HepG2 (cell line): Measurements from ENCODE around the gene ASB3. TPM values are rescaled to one million over a fixed set of nuclear protein-coding genes. Genes with fewer than 3 reads are reported as not detected.
A peak's percentile ranks its signal among the peaks of the same experiment; 100 is the strongest.

Experiments
- CBFB ChIP-seq: sonication (generic); formaldehyde crosslinking; IDR thresholded peaks from 2 replicates; pipeline ENCODE4 v1.4.0; 2020; ENCODE audit warnings: missing genetic modification reagents
- GZF1 ChIP-seq: sonication (generic); formaldehyde crosslinking; IDR thresholded peaks from 2 replicates; pipeline ENCODE4 v1.5.1; 2020; ENCODE audit warnings: mild to moderate bottlenecking, missing genetic modification reagents
- KAT7 ChIP-seq: IDR thresholded peaks from 2 replicates; pipeline ENCODE4 v1.6.1; 2018; ENCODE audit warnings: borderline replicate concordance, missing compliant biosample characterization
- POLR2G ChIP-seq: fragments of 200-400 bp; formaldehyde crosslinking; IDR thresholded peaks from 2 replicates; pipeline ENCODE4 v1.6.1; 2018; ENCODE audit warnings: mild to moderate bottlenecking, low read depth, low read length, moderate library complexity
- RARA ChIP-seq: IDR thresholded peaks from 2 replicates; pipeline ENCODE4 v1.6.1; 2016; ENCODE audit warnings: missing genetic modification reagents, missing compliant biosample characterization
- SNAPC2 ChIP-seq: sonication (generic); formaldehyde crosslinking; IDR thresholded peaks from 2 replicates; pipeline ENCODE4 v1.8.1; 2022; ENCODE audit warnings: mild to moderate bottlenecking, missing genetic modification reagents
- STAT5B ChIP-seq: sonication (generic); formaldehyde crosslinking; IDR thresholded peaks from 2 replicates; pipeline ENCODE4 v1.4.0; 2020; ENCODE audit warnings: missing genetic modification reagents
- ZBTB38 ChIP-seq: sonication (generic); formaldehyde crosslinking; IDR thresholded peaks from 2 replicates; pipeline ENCODE4 v1.5.1; 2020; ENCODE audit warnings: mild to moderate bottlenecking, missing genetic modification reagents
- ZFP1 ChIP-seq: IDR thresholded peaks from 2 replicates; pipeline ENCODE4 v1.6.1; 2016
- ZNF101 ChIP-seq: sonication (generic); formaldehyde crosslinking; IDR thresholded peaks from 2 replicates; pipeline ENCODE4 v1.4.0; 2020; ENCODE audit warnings: mild to moderate bottlenecking, low read depth, missing genetic modification reagents, borderline replicate concordance
- ZNF207 ChIP-seq: fragments of 450-650 bp; IDR thresholded peaks from 2 replicates; pipeline ENCODE4 v1.6.1; 2016; ENCODE audit warnings: antibody characterized with exemption, borderline replicate concordance
- ZNF33B ChIP-seq: sonication (generic); formaldehyde crosslinking; IDR thresholded peaks from 2 replicates; pipeline ENCODE4 v1.5.1; 2020; ENCODE audit warnings: mild to moderate bottlenecking, missing genetic modification reagents
- ZNF343 ChIP-seq: sonication (generic); formaldehyde crosslinking; IDR thresholded peaks from 2 replicates; pipeline ENCODE4 v1.4.0; 2020; ENCODE audit warnings: mild to moderate bottlenecking, missing genetic modification reagents
- ZNF607 ChIP-seq: sonication (generic); formaldehyde crosslinking; IDR thresholded peaks from 2 replicates; pipeline ENCODE4 v1.5.1; 2020; ENCODE audit warnings: missing genetic modification reagents, mild to moderate bottlenecking, borderline replicate concordance
- ZNF790 ChIP-seq: sonication (generic); formaldehyde crosslinking; IDR thresholded peaks from 2 replicates; pipeline ENCODE4 v1.8.0; 2022; ENCODE audit warnings: missing genetic modification reagents, mild to moderate bottlenecking, borderline replicate concordance
- polyA plus RNA-seq, 8 experiments: library from polyadenylated mRNA; depleted of rRNA in 3 of 8; stranded (reverse) in 7 of 8; unstranded in 1 of 8; fragments of >200 nt; fragmentation: Illumina TruSeq in 4 of 8; extraction: Trizol in 4 of 8; gene quantifications; 2 replicates each; pipeline versions ENCODE4 v1.2.1 to v1.2.3, GENCODE V29; 2011 to 2016; ENCODE audit warnings: low read depth in 4 of 8, missing spikeins in 1 of 8, mixed read lengths in 1 of 8; ENCODE audit not compliant: insufficient read depth in 1 of 8
- total RNA-seq, 5 experiments: library from RNA; depleted of rRNA; stranded (reverse); fragments of >200 nt; fragmentation: Illumina TruSeq; extraction: Trizol; gene quantifications; 2 replicates each; pipeline ENCODE4 v1.2.3, GENCODE V29; 2016; ENCODE audit warnings: low read depth in 1 of 5
- TF ChIP-seq, protein P1 (sequence below): sonication (generic); formaldehyde crosslinking; IDR thresholded peaks from 2 replicates; pipeline ENCODE4 v1.5.0; 2020; ENCODE audit warnings: missing genetic modification reagents
- TF ChIP-seq, protein P2 (sequence below): sonication (generic); formaldehyde crosslinking; IDR thresholded peaks from 2 replicates; pipeline ENCODE4 v1.4.0; 2020; ENCODE audit warnings: missing genetic modification reagents, borderline replicate concordance
- TF ChIP-seq, protein P3 (sequence below): sonication (generic); formaldehyde crosslinking; IDR thresholded peaks from 2 replicates; pipeline ENCODE4 v1.8.1; 2022; ENCODE audit warnings: low read depth, mild to moderate bottlenecking, missing genetic modification reagents
- TF ChIP-seq, protein P4 (sequence below): sonication (generic); formaldehyde crosslinking; IDR thresholded peaks from 2 replicates; pipeline ENCODE4 v1.4.0; 2020; ENCODE audit warnings: missing genetic modification reagents

ASB3 gene
- total and polyA plus RNA-seq, 2 of the 13 experiments (the other 11 are each of a cell fraction or from before 2014, with no cell fraction given), result 40.1 to 41.8 TPM

DNA sequence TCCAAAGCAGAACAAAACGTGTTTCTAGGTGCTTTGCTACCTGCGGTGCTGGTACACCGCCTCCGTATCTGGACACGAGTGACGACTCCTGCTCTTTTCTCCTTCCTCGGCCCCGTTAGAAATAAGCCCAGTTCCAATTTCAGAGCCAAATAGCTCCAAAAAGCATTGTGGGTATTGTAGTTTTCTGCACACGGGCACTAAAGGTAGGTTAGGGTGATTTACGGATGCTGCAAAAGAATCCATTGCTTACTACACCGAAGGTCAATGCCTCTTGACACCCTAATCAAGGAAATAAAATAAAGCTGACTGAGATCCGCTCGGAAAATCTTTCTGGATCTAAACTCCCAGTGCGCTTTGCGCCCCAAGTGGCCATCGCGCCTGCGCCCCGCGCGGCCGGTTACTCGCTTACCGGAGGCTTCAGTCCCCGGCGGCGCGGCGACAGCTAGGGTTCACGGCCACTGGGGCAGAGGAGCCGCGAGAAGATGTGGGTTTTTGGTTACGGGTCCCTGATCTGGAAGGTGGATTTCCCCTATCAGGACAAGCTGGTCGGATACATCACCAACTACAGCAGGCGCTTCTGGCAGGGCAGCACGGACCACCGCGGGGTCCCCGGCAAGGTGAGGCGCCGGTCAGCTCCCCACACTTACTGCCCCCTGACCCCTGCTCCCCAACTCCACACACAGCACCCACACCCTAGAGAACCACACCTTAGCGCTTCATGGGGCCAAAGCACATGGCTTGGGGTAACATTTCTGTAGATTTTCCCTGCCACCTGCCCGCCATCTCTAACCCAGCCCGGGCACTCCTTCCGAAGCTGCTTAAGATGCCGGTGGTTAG lies 19.1 kb downstream of the ASB3 start, which contains the start of gene CHAC2 (continued):
- TF ChIP-seq, protein P1, sequence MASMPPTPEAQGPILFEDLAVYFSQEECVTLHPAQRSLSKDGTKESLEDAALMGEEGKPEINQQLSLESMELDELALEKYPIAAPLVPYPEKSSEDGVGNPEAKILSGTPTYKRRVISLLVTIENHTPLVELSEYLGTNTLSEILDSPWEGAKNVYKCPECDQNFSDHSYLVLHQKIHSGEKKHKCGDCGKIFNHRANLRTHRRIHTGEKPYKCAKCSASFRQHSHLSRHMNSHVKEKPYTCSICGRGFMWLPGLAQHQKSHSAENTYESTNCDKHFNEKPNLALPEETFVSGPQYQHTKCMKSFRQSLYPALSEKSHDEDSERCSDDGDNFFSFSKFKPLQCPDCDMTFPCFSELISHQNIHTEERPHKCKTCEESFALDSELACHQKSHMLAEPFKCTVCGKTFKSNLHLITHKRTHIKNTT, result no peak
- TF ChIP-seq ZNF607 (CRISPR knock-in tag) (no peak), ZFP1 (CRISPR knock-in tag) (no peak), SNAPC2 (CRISPR knock-in tag) (peak; percentile 97), ZNF101 (CRISPR knock-in tag) (0 out of 2 replicates have a peak, but pooled peaks have one; percentile 35), RARA (peak; percentile 25; the same call in 1 of the 2 replicates), GZF1 (no peak), POLR2G (peak; percentile 89), ZNF790 (CRISPR knock-in tag) (peak; percentile 55; the same call in 1 of the 2 replicates), STAT5B (CRISPR knock-in tag) (peak; percentile 17; the same call in 1 of the 2 replicates), ZNF207 (no peak), ZBTB38 (CRISPR knock-in tag) (peak; percentile 47; the same call in 1 of the 2 replicates), CBFB (no peak), ZNF343 (CRISPR knock-in tag) (no peak), KAT7 (CRISPR knock-in tag) (peak; percentile 50; the same call in 1 of the 2 replicates), ZNF33B (CRISPR knock-in tag) (0 out of 2 replicates have a peak, but pooled peaks have one; percentile 56)
- TF ChIP-seq, protein P2, sequence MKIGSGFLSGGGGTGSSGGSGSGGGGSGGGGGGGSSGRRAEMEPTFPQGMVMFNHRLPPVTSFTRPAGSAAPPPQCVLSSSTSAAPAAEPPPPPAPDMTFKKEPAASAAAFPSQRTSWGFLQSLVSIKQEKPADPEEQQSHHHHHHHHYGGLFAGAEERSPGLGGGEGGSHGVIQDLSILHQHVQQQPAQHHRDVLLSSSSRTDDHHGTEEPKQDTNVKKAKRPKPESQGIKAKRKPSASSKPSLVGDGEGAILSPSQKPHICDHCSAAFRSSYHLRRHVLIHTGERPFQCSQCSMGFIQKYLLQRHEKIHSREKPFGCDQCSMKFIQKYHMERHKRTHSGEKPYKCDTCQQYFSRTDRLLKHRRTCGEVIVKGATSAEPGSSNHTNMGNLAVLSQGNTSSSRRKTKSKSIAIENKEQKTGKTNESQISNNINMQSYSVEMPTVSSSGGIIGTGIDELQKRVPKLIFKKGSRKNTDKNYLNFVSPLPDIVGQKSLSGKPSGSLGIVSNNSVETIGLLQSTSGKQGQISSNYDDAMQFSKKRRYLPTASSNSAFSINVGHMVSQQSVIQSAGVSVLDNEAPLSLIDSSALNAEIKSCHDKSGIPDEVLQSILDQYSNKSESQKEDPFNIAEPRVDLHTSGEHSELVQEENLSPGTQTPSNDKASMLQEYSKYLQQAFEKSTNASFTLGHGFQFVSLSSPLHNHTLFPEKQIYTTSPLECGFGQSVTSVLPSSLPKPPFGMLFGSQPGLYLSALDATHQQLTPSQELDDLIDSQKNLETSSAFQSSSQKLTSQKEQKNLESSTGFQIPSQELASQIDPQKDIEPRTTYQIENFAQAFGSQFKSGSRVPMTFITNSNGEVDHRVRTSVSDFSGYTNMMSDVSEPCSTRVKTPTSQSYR (CRISPR knock-in tag), result peak; percentile 19; the same call in 1 of the 2 replicates
- TF ChIP-seq, protein P3, sequence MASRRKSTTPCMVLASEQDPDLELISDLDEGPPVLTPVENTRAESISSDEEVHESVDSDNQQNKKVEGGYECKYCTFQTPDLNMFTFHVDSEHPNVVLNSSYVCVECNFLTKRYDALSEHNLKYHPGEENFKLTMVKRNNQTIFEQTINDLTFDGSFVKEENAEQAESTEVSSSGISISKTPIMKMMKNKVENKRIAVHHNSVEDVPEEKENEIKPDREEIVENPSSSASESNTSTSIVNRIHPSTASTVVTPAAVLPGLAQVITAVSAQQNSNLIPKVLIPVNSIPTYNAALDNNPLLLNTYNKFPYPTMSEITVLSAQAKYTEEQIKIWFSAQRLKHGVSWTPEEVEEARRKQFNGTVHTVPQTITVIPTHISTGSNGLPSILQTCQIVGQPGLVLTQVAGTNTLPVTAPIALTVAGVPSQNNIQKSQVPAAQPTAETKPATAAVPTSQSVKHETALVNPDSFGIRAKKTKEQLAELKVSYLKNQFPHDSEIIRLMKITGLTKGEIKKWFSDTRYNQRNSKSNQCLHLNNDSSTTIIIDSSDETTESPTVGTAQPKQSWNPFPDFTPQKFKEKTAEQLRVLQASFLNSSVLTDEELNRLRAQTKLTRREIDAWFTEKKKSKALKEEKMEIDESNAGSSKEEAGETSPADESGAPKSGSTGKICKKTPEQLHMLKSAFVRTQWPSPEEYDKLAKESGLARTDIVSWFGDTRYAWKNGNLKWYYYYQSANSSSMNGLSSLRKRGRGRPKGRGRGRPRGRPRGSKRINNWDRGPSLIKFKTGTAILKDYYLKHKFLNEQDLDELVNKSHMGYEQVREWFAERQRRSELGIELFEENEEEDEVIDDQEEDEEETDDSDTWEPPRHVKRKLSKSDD (CRISPR knock-in tag), result peak; percentile 6; the same call in 1 of the 2 replicates
- TF ChIP-seq, protein P4, sequence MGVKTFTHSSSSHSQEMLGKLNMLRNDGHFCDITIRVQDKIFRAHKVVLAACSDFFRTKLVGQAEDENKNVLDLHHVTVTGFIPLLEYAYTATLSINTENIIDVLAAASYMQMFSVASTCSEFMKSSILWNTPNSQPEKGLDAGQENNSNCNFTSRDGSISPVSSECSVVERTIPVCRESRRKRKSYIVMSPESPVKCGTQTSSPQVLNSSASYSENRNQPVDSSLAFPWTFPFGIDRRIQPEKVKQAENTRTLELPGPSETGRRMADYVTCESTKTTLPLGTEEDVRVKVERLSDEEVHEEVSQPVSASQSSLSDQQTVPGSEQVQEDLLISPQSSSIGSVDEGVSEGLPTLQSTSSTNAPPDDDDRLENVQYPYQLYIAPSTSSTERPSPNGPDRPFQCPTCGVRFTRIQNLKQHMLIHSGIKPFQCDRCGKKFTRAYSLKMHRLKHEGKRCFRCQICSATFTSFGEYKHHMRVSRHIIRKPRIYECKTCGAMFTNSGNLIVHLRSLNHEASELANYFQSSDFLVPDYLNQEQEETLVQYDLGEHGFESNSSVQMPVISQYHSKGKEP (CRISPR knock-in tag), result no peak
